GM21529 (cell line): ENCODE data around the gene RHBDL3.
A peak's percentile ranks its signal among the peaks of the same experiment; 100 is the strongest.
"Not testable (repeated sequence)": the region's sequence is repeated elsewhere in the genome, so short reads cannot be mapped to it uniquely, and the experiment has no call there.

Experiments used
- ATAC-seq: cut with Tn5 transposase; IDR thresholded peaks from one replicate; pipeline ENCODE4 v1.9.1; 2021; ENCODE audit not compliant: unreplicated experiment

RHBDL3 gene

GRCh38 chr17:32323046-32323445 is 57.4 kb downstream of the RHBDL3 start:
- ATAC-seq: no peak

- ATAC-seq: no peak
These were observed 58.3 kb downstream of the RHBDL3 start for GRCh38 chr17:32323811-32324491.

GRCh38 chr17:32327911-32328310 is 62.3 kb downstream of the RHBDL3 start:
- no peak for ATAC-seq

GRCh38 chr17:32330147-32330546 is 64.5 kb downstream of the RHBDL3 start:
- ATAC-seq: no peak

- no peak for ATAC-seq
These were observed 65.8 kb downstream of the RHBDL3 start for GRCh38 chr17:32331243-32332040.

- ATAC-seq: no peak
These were observed 67.6 kb downstream of the RHBDL3 start for GRCh38 chr17:32333187-32333586.

- ATAC-seq: no peak
These were observed 69.4 kb downstream of the RHBDL3 start for GRCh38 chr17:32335046-32335445.

GRCh38 chr17:32335687-32336086 is 70.1 kb downstream of the RHBDL3 start:
- no peak for ATAC-seq

- ATAC-seq: peak; percentile 23
These were observed 75.7 kb downstream of the RHBDL3 start for GRCh38 chr17:32341141-32341856.

- peak; percentile 81 for ATAC-seq
These were observed 76.4 kb downstream of the RHBDL3 start, which contains the start of gene C17orf75 for GRCh38 chr17:32341857-32342602. Gene C17orf75, minus strand, starts transcription at chr17:32342173. Its CDS starts 34 bp downstream, at chr17:32342139.

- no peak for ATAC-seq
These were observed 77.1 kb downstream of the RHBDL3 start for GRCh38 chr17:32342603-32343325.

GRCh38 chr17:32345951-32346600 is 80.4 kb downstream of the RHBDL3 start:
- no peak for ATAC-seq

- ATAC-seq: no peak
These were observed 82.8 kb downstream of the RHBDL3 start for GRCh38 chr17:32348483-32348800.

- ATAC-seq: no peak
These were observed 83.8 kb downstream of the RHBDL3 start for GRCh38 chr17:32349503-32349853.

- ATAC-seq: peak; percentile 90
These were observed 84.4 kb downstream of the RHBDL3 start, which contains the start of gene ZNF207 for GRCh38 chr17:32349854-32350665. Gene ZNF207, plus strand, starts transcription at chr17:32350157. Its CDS starts 129 bp downstream, at chr17:32350286.

- ATAC-seq: peak; percentile 24
These were observed 85.2 kb downstream of the RHBDL3 start for GRCh38 chr17:32350666-32351418.

- ATAC-seq: not testable (repeated sequence)
These were observed 87.1 kb downstream of the RHBDL3 start for GRCh38 chr17:32352734-32353133.

- ATAC-seq: no peak
These were observed 90.2 kb downstream of the RHBDL3 start for GRCh38 chr17:32355649-32356377.
